ENCODE measurements around the gene NBAS.

- no peak for TF ChIP-seq CTCF (IDR thresholded peaks at IDR 0.05; ENCODE audit: poor library complexity, severe bottlenecking)
- TF ChIP-seq MXI1 (conservative IDR thresholded peaks at IDR 0.05; ENCODE audit: poor library complexity, severe bottlenecking), result no peak
- TF ChIP-seq REST (IDR thresholded peaks at IDR 0.05; ENCODE audit: borderline replicate concordance), result no peak
- TF ChIP-seq EZH2 (IDR thresholded peaks at IDR 0.05; ENCODE audit: borderline replicate concordance, insufficient read depth, low read length, poor library complexity, severe bottlenecking), result no peak
- no peak for TF ChIP-seq RAD21 (conservative IDR thresholded peaks at IDR 0.05)
- no peak for TF ChIP-seq SMC3 (conservative IDR thresholded peaks at IDR 0.05; ENCODE audit: poor library complexity)
Observed at GRCh38 chr2:15447381-15447780, 113.8 kb downstream of the NBAS start.

Data from neural cell (in vitro differentiated cells).